Left forelimb (tissue), 1 donor: ENCODE data around the gene HSD3B2.

Source experiments
- DNase-seq: peaks from one replicate; pipeline ENCODE4 v3.0.0-alpha.2; 2018; ENCODE audit warnings: low spot score

HSD3B2 gene

GRCh38 chr1:119397986-119398385, 17.0 kb upstream of the HSD3B2 start:
- DNase-seq, result no peak

- DNase-seq, result no peak
These were observed 10.2 kb upstream of the HSD3B2 start for GRCh38 chr1:119404736-119405135.

DNA sequence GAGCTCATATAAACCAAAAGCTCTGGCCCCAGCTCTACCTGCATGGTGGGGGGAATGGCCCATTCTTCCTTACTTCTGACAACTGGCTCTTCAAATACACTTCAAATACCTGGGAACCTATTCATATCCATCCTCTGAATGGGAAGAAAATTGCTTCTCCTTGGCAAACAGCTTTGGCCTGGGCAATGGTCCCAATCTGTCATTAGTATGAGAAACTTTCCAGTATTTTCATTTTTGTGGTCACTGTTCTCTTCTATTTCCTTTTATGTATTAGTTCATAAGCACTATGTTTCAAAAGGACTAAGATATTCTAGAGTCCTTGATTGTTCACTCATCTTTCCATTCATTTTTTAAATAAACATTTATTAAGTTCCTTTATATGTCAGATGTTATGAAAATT, 5.2 kb upstream of the HSD3B2 start:
- no peak for DNase-seq

DNA sequence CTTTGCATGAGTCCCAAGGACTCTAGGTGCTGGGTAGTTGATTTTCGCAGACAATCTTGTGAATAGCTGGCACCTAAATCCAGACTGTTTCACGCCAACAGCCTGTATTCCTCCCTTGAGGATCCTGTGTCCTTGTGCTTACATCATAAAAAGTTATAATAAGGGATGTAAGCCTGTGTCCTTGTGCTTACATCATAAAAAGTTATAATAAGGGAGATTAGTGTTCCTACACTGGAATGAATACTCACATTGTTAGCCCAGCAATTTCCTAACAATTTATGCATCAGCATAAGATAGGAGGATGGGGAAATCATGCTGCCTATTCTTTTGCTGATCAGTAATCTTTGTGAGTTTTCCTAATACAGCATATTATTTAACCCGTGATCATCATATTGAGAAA, 4.0 kb upstream of the HSD3B2 start:
- no peak for DNase-seq

- DNase-seq, result no peak
These were observed 1.2 kb downstream of the HSD3B2 start for GRCh38 chr1:119416006-119416640.

- DNase-seq, result no peak
These were observed 4.2 kb downstream of the HSD3B2 start for GRCh38 chr1:119419109-119419508.

- no peak for DNase-seq
These were observed 5.7 kb downstream of the HSD3B2 start for GRCh38 chr1:119420638-119421037.

DNA sequence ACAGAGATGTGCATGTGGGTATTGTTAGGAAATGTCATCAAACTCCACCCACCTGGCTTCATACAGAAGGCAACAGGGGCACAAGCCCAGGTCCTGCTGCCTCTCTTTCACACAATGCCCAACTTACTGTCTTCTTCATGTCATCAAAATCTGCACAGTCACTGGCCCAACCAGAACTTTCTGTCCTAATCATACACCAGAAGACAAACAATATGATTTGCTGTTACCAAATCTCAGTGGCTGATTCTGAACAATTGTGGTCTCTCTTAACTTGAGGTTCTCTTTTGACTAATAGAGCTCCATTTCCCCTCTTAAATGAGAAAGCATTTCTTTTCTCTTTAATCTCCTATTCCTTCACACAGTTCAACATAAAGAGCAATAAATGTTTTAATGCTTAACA, 7.7 kb downstream of the HSD3B2 start:
- DNase-seq, result no peak

DNA sequence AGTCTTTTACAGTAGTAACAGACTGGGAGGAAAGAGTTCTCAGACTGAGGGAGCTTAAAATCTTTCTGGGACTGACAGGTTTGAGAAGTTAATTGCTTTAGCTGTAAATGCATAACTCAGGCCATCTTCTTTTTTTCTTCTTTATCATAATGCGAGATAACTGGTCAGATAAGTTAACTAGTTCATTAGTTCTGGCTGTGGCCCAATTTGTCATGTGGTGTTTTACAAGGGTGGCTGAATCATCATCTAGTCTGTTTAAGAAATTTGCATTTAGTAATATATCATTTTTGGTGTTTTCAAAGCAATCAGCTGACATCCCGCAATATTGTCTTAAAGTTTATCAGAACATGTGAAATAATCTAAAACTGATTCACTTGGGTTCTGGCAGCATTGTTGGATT, 14.0 kb downstream of the HSD3B2 start:
- DNase-seq, result no peak

DNA sequence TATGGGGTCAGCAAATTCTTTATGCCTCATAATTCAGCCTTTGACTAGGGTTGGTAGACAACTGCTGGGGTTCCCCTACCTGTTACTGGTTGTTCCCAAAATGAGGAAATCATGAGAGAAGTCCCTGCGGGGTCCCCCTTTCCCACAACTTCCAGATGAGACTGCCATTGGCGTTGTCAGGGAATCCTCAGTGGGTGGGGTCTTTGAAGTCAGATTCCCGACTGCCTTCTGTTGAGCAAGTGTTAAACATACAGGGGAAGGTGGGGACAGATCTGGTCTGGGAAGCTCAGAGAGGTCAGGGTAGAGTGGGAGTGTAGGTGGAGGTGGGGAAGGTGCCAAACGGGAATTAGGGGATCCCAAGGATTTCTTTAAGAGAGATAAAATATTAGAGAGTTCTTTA, 14.7 kb downstream of the HSD3B2 start:
- no peak for DNase-seq

DNA sequence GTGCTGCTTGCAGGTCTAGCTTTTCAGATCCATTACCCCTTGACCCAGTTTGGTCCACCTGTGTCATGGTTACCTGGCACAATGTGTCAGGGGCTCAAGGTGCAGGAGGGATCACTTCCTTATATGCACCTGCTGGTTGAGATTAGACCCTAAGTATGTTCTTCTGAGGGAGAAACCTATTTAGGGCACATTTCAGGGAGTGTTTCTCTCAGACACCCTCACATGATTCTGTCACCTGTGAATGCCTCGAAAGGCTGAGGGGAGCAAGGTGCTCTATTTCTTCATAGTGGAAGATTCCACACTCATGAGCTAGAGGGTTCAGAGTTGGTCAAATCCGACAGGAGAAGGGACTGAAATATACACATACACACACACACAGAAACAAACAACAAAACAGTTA, 15.5 kb downstream of the HSD3B2 start:
- no peak for DNase-seq

GRCh38 chr1:119431836-119432235, 16.9 kb downstream of the HSD3B2 start:
- no peak for DNase-seq

- no peak for DNase-seq
These were observed 20.1 kb downstream of the HSD3B2 start for GRCh38 chr1:119435052-119435451.

DNA sequence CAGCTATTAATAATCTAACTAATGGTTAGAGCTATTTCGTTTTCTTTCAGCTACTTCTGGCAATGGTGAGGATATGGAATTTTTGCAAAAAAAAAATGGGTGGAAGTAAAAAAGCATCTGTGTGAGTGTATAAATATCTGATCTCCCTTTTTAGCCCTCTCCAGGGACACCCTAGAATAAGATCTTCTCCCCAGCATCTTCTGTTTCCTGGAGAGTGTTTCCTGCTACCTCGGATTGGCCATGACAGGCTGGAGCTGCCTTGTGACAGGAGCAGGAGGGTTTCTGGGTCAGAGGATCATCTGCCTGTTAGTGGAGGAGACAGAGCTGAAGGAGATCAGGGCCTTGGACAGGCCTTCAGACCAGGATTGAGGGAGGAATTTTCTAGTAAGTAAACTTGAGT, 23.8 kb downstream of the HSD3B2 start:
- no peak for DNase-seq

DNA sequence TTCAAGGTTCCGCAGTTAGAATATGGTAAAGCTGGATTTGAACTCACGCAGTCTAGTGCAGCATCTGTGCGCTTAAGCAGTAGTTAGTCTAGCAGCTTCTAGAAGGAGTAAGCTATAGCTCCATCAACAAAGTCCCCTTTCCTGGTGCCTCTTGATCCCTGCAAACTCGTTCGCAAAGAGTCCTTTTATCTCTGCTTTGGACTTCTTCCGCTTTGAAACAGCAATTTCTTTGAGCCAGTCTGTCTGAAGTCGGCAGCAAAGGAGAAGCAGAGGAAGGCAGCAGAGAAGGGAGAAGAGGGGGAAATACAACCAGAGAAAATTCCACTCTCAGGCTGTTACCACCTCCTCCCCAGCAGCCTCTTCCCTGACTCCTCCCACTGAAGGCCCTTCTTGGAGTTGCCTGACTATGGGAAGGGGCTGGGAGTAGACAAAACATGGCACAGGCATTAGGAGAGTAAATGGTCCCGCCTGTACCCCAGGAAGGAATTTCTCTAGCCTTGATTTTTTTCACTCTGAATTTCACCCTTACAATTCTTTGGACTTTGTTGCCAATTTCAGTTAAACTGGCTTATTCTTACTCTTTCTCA, 25.9 kb downstream of the HSD3B2 start:
- no peak for DNase-seq

- DNase-seq, result no peak
These were observed 27.8 kb downstream of the HSD3B2 start for GRCh38 chr1:119442756-119443155.

GRCh38 chr1:119446321-119446720, 31.4 kb downstream of the HSD3B2 start:
- DNase-seq, result no peak

DNA sequence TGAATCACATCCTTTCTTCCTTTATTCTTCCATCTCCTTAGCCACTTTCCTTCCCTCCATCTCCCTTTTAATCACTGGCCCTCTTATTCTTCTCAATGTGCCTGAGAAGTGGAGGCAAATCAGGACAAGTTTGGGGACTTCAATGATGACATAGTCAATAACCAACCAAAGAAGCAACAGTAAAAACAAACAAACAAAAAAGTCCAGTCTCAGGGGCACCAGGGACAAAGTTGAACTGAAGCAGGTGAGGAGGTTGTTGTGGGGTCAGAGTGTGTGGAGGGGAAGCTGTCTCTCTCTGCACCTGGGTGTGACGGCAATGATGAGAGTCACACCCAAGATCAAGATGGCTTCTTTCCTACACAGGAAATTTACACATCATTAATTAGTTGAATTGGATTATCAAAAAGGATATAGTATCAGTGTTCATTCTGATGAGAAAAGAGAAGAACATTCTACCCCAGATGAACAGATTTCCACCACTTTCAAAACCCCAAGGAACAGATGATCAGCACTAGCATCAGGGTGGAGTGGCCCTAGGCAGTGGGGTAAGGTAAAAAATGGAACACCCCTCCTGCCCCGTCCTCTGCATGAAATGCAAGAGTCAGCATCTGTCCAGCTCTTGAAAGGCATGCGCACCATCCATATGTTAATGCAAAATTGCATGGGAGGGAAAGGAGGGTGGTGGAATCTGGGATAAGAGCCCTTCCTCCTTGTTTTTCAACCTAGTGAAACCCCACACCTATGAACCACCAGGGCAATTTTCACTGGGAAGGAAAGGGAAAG, 32.6 kb downstream of the HSD3B2 start:
- no peak for DNase-seq

- no peak for DNase-seq
These were observed 33.2 kb downstream of the HSD3B2 start for GRCh38 chr1:119448127-119448511.

- no peak for DNase-seq
These were observed 35.0 kb downstream of the HSD3B2 start for GRCh38 chr1:119449971-119450370.

DNA sequence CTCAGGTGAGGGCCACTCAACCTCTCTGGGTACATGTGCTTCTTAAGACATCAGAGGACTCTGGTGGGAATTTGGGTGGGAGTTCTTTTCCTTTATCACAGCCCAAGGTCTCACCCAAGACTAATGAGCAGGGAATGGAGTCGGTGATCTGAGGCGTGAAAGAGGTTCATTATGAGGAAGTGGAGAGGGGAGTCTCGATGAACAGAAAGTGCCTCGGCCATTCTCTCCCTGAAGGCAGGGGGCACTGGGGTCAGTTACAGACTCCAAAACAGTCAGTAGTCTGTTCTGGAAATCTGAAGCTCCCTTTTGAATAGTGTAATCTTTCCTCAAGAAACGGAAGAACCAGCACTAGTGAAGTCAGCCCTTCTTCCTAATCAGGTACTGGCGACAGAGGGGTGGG, 36.2 kb downstream of the HSD3B2 start:
- no peak for DNase-seq

- no peak for DNase-seq
These were observed 37.1 kb downstream of the HSD3B2 start for GRCh38 chr1:119452091-119452490.

DNA sequence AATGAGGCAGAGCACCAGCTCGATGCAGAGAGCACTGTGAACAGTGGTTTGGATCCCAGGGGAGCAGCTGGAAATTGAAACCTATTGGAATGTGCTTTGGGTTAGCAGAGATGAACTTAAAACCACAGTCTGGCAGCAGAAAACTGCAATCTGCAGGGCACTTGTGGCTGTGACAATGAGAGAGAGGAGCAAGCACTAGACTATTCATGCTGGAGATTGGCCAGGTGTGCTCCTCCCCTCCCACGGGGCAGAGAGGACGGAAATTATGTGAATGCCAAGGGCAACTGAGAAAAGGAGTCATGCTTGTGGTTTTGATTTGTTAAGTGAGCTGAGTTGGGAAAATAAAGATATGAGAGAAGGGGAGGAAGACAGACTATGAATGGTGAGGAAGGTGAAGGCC, 38.1 kb downstream of the HSD3B2 start:
- DNase-seq, result no peak

DNA sequence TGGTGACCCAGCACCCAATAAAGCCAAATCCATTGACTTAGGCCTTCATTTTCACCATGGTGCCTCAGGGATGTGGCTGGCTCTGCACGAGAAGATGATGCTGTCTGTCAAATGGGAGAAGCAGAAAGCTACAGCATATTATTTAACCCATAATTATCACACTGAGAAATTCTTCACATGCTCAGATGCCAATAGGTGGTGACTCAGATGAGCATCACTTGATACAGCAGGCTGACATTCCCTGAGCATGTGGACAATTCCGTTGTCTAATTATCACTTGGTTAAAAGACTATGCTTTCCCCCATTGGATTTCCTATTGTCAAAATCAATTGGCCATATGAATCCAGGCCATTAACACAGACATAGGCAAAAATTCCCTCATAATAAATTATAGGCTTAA, 48.0 kb downstream of the HSD3B2 start:
- DNase-seq, result no peak
